Activated naive CD8-positive, alpha-beta T cell treated with anti-CD3 and anti-CD28 coated beads, Interleukin-2, amount 10 ng/mL, durations not matched to agents 7 days and 5 days (primary cell): Measurements from ENCODE around the gene CTCF. TPM values are rescaled to one million over a fixed set of nuclear protein-coding genes. Genes with fewer than 3 reads are reported as not detected.
A peak's percentile ranks its signal among the peaks of the same experiment; 100 is the strongest.

Experiments used
- ATAC-seq: fragments of 150-1000 bp; cut with Tn5 transposase; one replicate; pipeline ENCODE4 v1.10.0; 2021; ENCODE audit warnings: low read depth, moderate library complexity
- POLR2A ChIA-PET: fragments of 350-600 bp; sonication (Branson Sonifier 250); formaldehyde crosslinking; loops from one replicate; lab custom pipeline; 2021; ENCODE audit warnings: antibody characterized with exemption; lab: Charles Lee
- DNase-seq: peaks from one replicate; pipeline ENCODE4 v3.0.0; 2021
- H3K27ac Mint-ChIP-seq: one replicate; pipeline ENCODE4 v1.8.0; 2022; ENCODE audit warnings: mild to moderate bottlenecking, mixed read lengths
- H3K27me3 Mint-ChIP-seq: one replicate; pipeline ENCODE4 v1.8.0; 2022; ENCODE audit warnings: mild to moderate bottlenecking, moderate library complexity, mixed read lengths
- H3K36me3 Mint-ChIP-seq: one replicate; pipeline ENCODE4 v1.8.0; 2021; ENCODE audit warnings: mild to moderate bottlenecking, mixed read lengths
- H3K4me1 Mint-ChIP-seq: one replicate; pipeline ENCODE4 v1.8.0; 2021; ENCODE audit warnings: mixed read lengths
- H3K4me3 Mint-ChIP-seq: one replicate; pipeline ENCODE4 v1.8.0; 2022; ENCODE audit warnings: mild to moderate bottlenecking, moderate library complexity, mixed read lengths
- H3K9me3 Mint-ChIP-seq: one replicate; pipeline ENCODE4 v1.8.0; 2021; ENCODE audit warnings: mixed read lengths
- total RNA-seq, 2 experiments: library from RNA; stranded (reverse); gene quantifications; one replicate each; pipeline ENCODE4 v1.2.3, GENCODE V29; 2021

The CTCF gene
- total RNA-seq, 2 experiments from 2014 or later: 69.9 to 72.3 TPM

- Mint-ChIP-seq H3K27me3 (no peaks in the 10 kb centered on the region), H3K36me3 (peaks cover 1% of the 10 kb centered on the region), H3K4me1 (peaks cover 5% of the 10 kb centered on the region), H3K9me3 (no peaks in the 10 kb centered on the region), H3K27ac (no peak overlapping the region), H3K4me3 (no peak overlapping the region)
- DNase-seq: no peak
- POLR2A ChIA-PET: interaction anchor here (1.5 to 5.9 kb wide), 3 partner anchors 18 to 95 kb away, joined by 5 to 99 read pairs (median 66); partner anchors contain the start of genes ACD and CTCF
- ATAC-seq: no peak
These were observed 79.7 kb downstream of the CTCF start for GRCh38 chr16:67641779-67642708.

- no peaks in the 10 kb centered on the region for H3K9me3 Mint-ChIP-seq
- no peaks in the 10 kb centered on the region for H3K27me3 Mint-ChIP-seq
- peaks cover 5% of the 10 kb centered on the region for H3K4me1 Mint-ChIP-seq
- POLR2A ChIA-PET: interaction anchor here (0.7 to 5.9 kb wide), 10 partner anchors 16 to 483 kb away, joined by 3 to 99 read pairs (median 12); partner anchors contain the start of genes ACD, ATP6V0D1, C16orf86 and CTCF
- peak overlapping the region; percentile 75 for H3K4me3 Mint-ChIP-seq
- peak overlapping the region; percentile 80 for H3K27ac Mint-ChIP-seq
- DNase-seq (no peak), ATAC-seq (no peak)
- peaks cover 2% of the 10 kb centered on the region for H3K36me3 Mint-ChIP-seq
These were observed 81.7 kb downstream of the CTCF start for GRCh38 chr16:67644038-67644437.

DNA sequence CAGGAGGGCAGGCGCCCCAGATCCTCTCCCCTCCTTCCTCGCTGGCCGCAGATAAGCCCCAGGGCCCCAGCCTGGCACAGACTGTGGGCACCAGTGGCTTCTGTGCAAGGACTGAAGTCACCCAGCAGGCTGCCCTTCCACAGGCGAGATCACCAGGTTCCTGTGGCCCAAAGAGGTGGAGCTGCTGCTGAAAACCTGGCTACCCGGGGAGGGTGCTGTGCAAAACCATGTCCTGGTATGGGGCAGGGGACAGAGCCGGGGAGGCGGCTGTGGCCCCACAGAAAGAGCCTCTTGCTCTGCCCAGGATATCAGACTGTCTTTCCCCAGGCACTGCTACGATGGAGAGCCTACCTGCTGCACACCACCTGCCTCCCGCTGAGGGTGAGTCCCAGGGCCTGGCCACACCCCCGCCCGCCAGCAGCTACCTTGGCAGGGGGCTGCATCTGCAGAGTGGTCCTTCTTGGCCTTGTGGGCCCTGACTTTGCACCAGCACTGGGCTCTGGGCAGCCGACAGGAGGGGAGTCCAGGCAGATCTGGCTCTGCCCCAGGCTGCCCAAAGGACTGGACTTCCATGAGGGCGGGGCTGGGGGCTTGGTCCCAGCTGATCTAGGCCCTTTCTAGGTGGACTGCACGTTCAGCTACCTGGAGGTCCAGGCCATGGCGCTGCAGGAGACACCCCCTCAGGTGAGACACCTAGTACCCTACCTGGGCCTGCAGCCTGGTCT, 83.2 kb downstream of the CTCF start:
- Mint-ChIP-seq H3K4me1 (peaks cover 9% of the 10 kb centered on the region), H3K27ac (peak overlapping the region; percentile 96), H3K27me3 (no peaks in the 10 kb centered on the region), H3K36me3 (peaks cover 9% of the 10 kb centered on the region), H3K9me3 (no peaks in the 10 kb centered on the region), H3K4me3 (peak overlapping the region; percentile 92)
- ATAC-seq: peak; percentile 3
- POLR2A ChIA-PET: interaction anchor here (0.6 to 5.9 kb wide), 23 partner anchors 13 to 485 kb away, joined by 3 to 99 read pairs (median 4); partner anchors contain the start of genes ACD, ATP6V0D1, C16orf86 and CTCF
- no peak for DNase-seq

GRCh38 chr16:67647111-67647651, 84.9 kb downstream of the CTCF start:
- ATAC-seq: no peak
- Mint-ChIP-seq H3K36me3 (peaks cover 16% of the 10 kb centered on the region), H3K4me1 (peaks cover 11% of the 10 kb centered on the region), H3K4me3 (no peak overlapping the region), H3K27ac (no peak overlapping the region), H3K27me3 (no peaks in the 10 kb centered on the region), H3K9me3 (no peaks in the 10 kb centered on the region)
- DNase-seq: no peak
- POLR2A ChIA-PET: interaction anchor here (1.1 to 5.9 kb wide), 4 partner anchors 11 to 100 kb away, joined by 3 to 99 read pairs (median 69); partner anchors contain the start of genes ACD, CTCF and PARD6A

DNA sequence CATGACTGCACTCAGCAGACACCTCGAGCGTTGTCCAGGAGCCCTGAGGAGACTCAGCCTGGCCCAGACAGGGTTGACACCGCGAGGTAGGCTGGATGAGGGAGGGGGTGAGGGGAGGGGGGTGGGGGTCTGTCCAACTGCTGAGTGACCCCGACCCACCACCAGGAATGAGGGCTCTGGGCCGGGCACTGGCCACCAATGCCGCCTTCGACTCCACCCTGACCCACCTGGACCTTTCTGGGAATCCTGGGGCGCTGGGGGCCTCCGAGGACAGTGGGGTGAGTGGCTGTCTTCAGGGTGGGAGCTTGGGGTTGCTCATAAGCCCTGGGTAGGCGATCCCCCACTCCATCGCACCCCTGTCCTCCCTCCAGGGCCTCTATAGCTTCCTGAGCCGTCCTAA, 85.4 kb downstream of the CTCF start:
- no peak for ATAC-seq
- POLR2A ChIA-PET: interaction anchor here (1.1 to 5.9 kb wide), 3 partner anchors 11 to 101 kb away, joined by 3 to 99 read pairs (median 72); partner anchors contain the start of genes ACD and PARD6A
- H3K27ac Mint-ChIP-seq: no peak overlapping the region
- no peaks in the 10 kb centered on the region for H3K9me3 Mint-ChIP-seq
- H3K36me3 Mint-ChIP-seq: peaks cover 18% of the 10 kb centered on the region
- peaks cover 11% of the 10 kb centered on the region for H3K4me1 Mint-ChIP-seq
- no peak overlapping the region for H3K4me3 Mint-ChIP-seq
- no peaks in the 10 kb centered on the region for H3K27me3 Mint-ChIP-seq
- DNase-seq: no peak

- POLR2A ChIA-PET: interaction anchor here (4.2 to 5.9 kb wide), 2 partner anchors 10 to 101 kb away, joined by 72 to 99 read pairs; partner anchors contain the start of genes ACD and PARD6A
- H3K27me3 Mint-ChIP-seq: no peaks in the 10 kb centered on the region
- ATAC-seq (no peak), DNase-seq (no peak)
- H3K4me3 Mint-ChIP-seq: no peak overlapping the region
- no peaks in the 10 kb centered on the region for H3K9me3 Mint-ChIP-seq
- peaks cover 18% of the 10 kb centered on the region for H3K36me3 Mint-ChIP-seq
- no peak overlapping the region for H3K27ac Mint-ChIP-seq
- peaks cover 11% of the 10 kb centered on the region for H3K4me1 Mint-ChIP-seq
These were observed 85.9 kb downstream of the CTCF start for GRCh38 chr16:67648088-67648763.

GRCh38 chr16:67648764-67649407, 86.6 kb downstream of the CTCF start:
- H3K36me3 Mint-ChIP-seq: peaks cover 19% of the 10 kb centered on the region
- H3K27ac Mint-ChIP-seq: no peak overlapping the region
- H3K27me3 Mint-ChIP-seq: no peaks in the 10 kb centered on the region
- peaks cover 11% of the 10 kb centered on the region for H3K4me1 Mint-ChIP-seq
- no peaks in the 10 kb centered on the region for H3K9me3 Mint-ChIP-seq
- DNase-seq (no peak), ATAC-seq (no peak)
- no peak overlapping the region for H3K4me3 Mint-ChIP-seq
- POLR2A ChIA-PET: interaction anchor here (0.7 kb wide), 1 partner anchor 11 kb away, joined by 5 read pairs; the partner anchor contains the start of gene ACD

DNA sequence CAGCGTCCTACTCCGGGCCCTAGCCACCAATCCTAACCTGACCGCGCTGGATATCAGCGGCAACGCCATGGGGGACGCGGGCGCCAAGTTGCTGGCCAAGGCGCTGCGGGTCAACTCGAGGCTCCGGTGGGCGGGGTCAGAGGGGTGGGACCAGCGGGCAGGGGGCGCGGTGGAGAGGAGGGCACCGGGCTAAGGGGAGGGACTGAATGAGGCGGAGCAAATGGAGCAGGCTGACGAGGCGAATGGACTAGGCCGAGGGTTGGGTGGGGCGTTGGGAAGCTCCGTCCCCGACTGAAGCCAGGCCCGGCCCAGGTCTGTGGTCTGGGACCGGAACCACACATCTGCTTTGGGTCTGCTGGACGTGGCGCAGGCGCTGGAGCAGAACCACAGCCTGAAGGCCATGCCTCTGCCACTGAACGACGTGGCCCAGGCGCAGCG, 87.2 kb downstream of the CTCF start:
- Mint-ChIP-seq H3K27ac (no peak overlapping the region), H3K4me3 (no peak overlapping the region), H3K27me3 (no peaks in the 10 kb centered on the region), H3K36me3 (peaks cover 19% of the 10 kb centered on the region), H3K9me3 (no peaks in the 10 kb centered on the region), H3K4me1 (peaks cover 9% of the 10 kb centered on the region)
- ATAC-seq (no peak), DNase-seq (no peak)
- POLR2A ChIA-PET: interaction anchor here (2.1 kb wide), 1 partner anchor 10 kb away, joined by 15 read pairs; the partner anchor contains the start of gene ACD

DNA sequence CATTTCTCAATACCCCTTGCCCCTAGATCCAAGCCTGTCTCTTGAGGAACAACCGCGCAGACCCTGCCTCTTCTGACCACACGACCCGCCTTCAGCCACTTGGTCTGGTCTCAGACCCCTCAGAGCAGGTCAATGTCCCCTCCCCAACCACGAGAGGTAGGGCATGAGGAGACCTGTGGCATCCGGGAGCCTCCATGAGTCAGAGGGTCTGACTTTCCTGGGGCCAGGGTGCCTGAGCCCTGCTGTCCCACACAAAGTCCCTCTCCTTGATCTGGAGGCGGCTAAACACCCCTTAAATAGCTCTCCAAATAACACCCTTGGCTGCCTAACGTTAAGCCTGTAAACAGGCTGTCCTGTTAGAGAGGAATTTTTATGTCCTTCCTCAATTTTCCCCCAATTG, 87.7 kb downstream of the CTCF start:
- Mint-ChIP-seq H3K27me3 (no peaks in the 10 kb centered on the region), H3K27ac (peak overlapping the region; percentile 61), H3K4me1 (peaks cover 8% of the 10 kb centered on the region), H3K9me3 (no peaks in the 10 kb centered on the region), H3K4me3 (no peak overlapping the region), H3K36me3 (peaks cover 19% of the 10 kb centered on the region)
- POLR2A ChIA-PET: interaction anchor here (2.1 kb wide), 1 partner anchor 9 kb away, joined by 15 read pairs; the partner anchor contains the start of gene ACD
- ATAC-seq (no peak), DNase-seq (no peak)

DNA sequence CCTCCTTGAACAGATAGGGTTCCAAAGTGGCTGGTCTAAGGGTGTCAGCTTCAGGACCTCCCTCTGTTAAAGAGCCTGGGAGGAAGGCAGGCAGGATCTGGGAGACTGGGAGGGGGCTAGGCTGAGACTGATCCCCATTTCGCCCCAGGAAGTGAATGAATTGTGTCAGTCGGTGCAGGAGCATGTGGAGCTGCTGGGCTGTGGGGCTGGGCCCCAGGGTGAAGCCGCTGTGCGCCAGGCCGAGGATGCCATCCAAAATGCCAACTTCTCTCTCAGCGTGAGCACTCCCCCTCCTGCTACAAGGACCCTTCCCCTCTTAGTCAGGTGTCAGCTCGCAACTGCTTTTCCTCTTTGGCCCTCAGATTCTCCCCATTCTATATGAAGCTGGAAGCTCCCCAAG, 88.7 kb downstream of the CTCF start:
- H3K36me3 Mint-ChIP-seq: peaks cover 25% of the 10 kb centered on the region
- peaks cover 9% of the 10 kb centered on the region for H3K4me1 Mint-ChIP-seq
- ATAC-seq (no peak), DNase-seq (no peak)
- H3K27me3 Mint-ChIP-seq: no peaks in the 10 kb centered on the region
- H3K4me3 Mint-ChIP-seq: no peak overlapping the region
- no peaks in the 10 kb centered on the region for H3K9me3 Mint-ChIP-seq
- H3K27ac Mint-ChIP-seq: no peak overlapping the region
- POLR2A ChIA-PET: interaction anchor here (2.1 kb wide), 1 partner anchor 8 kb away, joined by 15 read pairs; the partner anchor contains the start of gene ACD

DNA sequence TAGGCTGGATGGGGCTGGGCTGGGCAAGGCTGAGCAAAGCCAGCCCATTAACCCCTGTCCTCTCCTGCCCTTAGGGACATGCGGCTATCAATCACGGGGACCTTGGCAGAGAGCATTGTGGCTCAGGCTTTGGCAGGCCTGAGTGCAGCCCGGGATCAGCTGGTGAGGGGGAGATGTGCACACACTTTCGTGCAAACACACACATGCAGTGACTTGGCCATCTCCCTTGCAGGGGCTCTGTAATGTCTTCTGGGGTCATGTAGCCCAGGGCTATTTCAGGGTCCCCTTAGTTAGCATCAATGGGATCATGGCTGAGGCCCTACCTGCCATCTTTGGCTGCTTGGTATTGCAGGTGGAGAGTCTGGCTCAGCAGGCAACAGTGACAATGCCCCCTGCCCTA, 89.5 kb downstream of the CTCF start:
- no peak overlapping the region for H3K4me3 Mint-ChIP-seq
- POLR2A ChIA-PET: interaction anchor here (2.1 kb wide), 1 partner anchor 8 kb away, joined by 15 read pairs; the partner anchor contains the start of gene ACD
- DNase-seq (no peak), ATAC-seq (no peak)
- no peaks in the 10 kb centered on the region for H3K27me3 Mint-ChIP-seq
- peaks cover 7% of the 10 kb centered on the region for H3K4me1 Mint-ChIP-seq
- no peaks in the 10 kb centered on the region for H3K9me3 Mint-ChIP-seq
- peaks cover 25% of the 10 kb centered on the region for H3K36me3 Mint-ChIP-seq
- H3K27ac Mint-ChIP-seq: no peak overlapping the region
